Measurements from ENCODE around the gene FSTL3.

DNA sequence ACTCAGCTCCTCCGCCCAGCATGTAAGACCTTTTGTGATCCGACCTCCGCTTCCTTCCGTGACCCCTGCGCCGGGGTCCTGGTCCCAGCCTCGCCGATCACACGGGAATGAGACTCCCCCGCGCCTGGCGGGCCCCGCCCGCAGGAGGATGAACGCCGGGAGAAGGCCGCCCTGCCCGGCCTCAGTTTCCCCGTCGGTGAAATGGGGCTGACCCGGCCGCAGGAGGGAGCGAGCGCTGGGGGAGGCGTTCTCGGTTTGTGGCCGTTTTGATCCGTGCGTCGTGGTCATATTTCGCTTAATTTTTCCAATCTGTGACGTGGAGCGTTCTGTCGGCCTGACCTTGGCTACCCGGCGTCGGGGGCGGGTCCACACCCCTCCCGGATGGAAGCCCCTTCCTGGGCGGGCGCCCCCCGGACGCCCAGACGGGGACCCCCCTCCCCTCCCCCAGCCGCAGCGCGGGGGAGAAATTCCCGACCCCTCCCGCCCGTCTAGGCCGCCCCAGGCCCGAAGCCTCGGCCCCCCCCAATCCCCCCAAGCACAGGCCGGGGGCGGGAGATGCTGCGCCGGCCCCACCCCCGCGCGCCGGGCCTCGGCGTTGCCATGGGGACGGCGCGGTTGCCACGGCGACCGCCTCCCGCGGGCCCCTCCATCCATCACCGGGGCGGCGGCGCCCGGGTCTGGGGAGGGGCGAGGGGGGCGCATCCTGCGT is 43.6 kb downstream of the FSTL3 start:
- TF ChIP-seq TAF1 (IDR thresholded peaks at IDR 0.05; ENCODE audit: low read depth, low read length), result no peak
- no peak for TF ChIP-seq POLR2AphosphoS5 (IDR thresholded peaks at IDR 0.05; ENCODE audit: low read depth, low read length)
- no peak for TF ChIP-seq POLR2A (IDR thresholded peaks at IDR 0.05; ENCODE audit: low read depth, low read length)
- no peak for TF ChIP-seq SPI1 (IDR thresholded peaks at IDR 0.05; ENCODE audit: low read depth, low read length)
- no peak for TF ChIP-seq PAX5 (IDR thresholded peaks at IDR 0.05; ENCODE audit: insufficient read depth, low read length, severe bottlenecking)
- no peak for TF ChIP-seq POU2F2 (IDR thresholded peaks at IDR 0.05; ENCODE audit: low read depth, low read length)
